ENCODE data around the gene PLS1.

Gene PLS1

GRCh38 chr3:142723968-142724681 lies 127.9 kb downstream of the PLS1 start, which contains the start of gene TRPC1:
Gene TRPC1, plus strand, starts transcription at chr3:142724034. Its CDS starts 526 bp downstream, at chr3:142724560.
- peak within 1 kb of the TSS; percentile 87 for H3K4me3 ChIP-seq (ENCODE audit: low read depth, low read length)
- TF ChIP-seq CTCF (IDR thresholded peaks at IDR 0.05; ENCODE audit: low read depth, low read length), result no peak

- H3K4me3 ChIP-seq (ENCODE audit: low read depth, low read length), result peak overlapping the region; percentile 87
- no peak for TF ChIP-seq CTCF (IDR thresholded peaks at IDR 0.05; ENCODE audit: low read depth, low read length)
These were observed 128.6 kb downstream of the PLS1 start for GRCh38 chr3:142724682-142725356.

- peak overlapping the region; percentile 87 for H3K4me3 ChIP-seq (ENCODE audit: low read depth, low read length)
- TF ChIP-seq CTCF (IDR thresholded peaks at IDR 0.05; ENCODE audit: low read depth, low read length), result no peak
These were observed 129.2 kb downstream of the PLS1 start for GRCh38 chr3:142725357-142725739.

- no peak for TF ChIP-seq CTCF (IDR thresholded peaks at IDR 0.05; ENCODE audit: low read depth, low read length)
- no peak overlapping the region for H3K4me3 ChIP-seq (ENCODE audit: low read depth, low read length)
These were observed 129.8 kb downstream of the PLS1 start for GRCh38 chr3:142726017-142726416.

- H3K4me3 ChIP-seq (ENCODE audit: low read depth, low read length), result no peak overlapping the region
- no peak for TF ChIP-seq CTCF (IDR thresholded peaks at IDR 0.05; ENCODE audit: low read depth, low read length)
These were observed 135.9 kb downstream of the PLS1 start for GRCh38 chr3:142732066-142732465.

GRCh38 chr3:142734834-142735233 lies 138.6 kb downstream of the PLS1 start:
- no peak overlapping the region for H3K4me3 ChIP-seq (ENCODE audit: low read depth, low read length)
- no peak for TF ChIP-seq CTCF (IDR thresholded peaks at IDR 0.05; ENCODE audit: low read depth, low read length)

GRCh38 chr3:142735462-142735861 lies 139.3 kb downstream of the PLS1 start:
- no peak for TF ChIP-seq CTCF (IDR thresholded peaks at IDR 0.05; ENCODE audit: low read depth, low read length)
- no peak overlapping the region for H3K4me3 ChIP-seq (ENCODE audit: low read depth, low read length)

Measured in WI38 (cell line).